K562 (cell line): ENCODE measurements around the gene WDR46. TPM values are rescaled to one million over a fixed set of nuclear protein-coding genes. Genes with fewer than 3 reads are reported as not detected.
A peak's percentile ranks its signal among the peaks of the same experiment; 100 is the strongest.

ENCODE experiments used
- ARID4B ChIP-seq: sonication (generic); formaldehyde crosslinking; IDR thresholded peaks from 2 replicates; pipeline ENCODE4 v1.8.0; 2022; ENCODE audit warnings: mild to moderate bottlenecking, missing genetic modification reagents
- CEBPB ChIP-seq: fragments of 450-650 bp; IDR thresholded peaks from 2 replicates; pipeline ENCODE4 v1.6.1; 2016; ENCODE audit warnings: missing genetic modification characterization, missing compliant biosample characterization
- FOXJ2 ChIP-seq: fragments of 200-800 bp; sonication (Bioruptor generic); IDR thresholded peaks from 2 replicates; pipeline ENCODE4 v1.6.1; 2016; ENCODE audit warnings: missing genetic modification characterization, missing compliant biosample characterization
- FUS ChIP-seq: fragments of 200-400 bp; formaldehyde crosslinking; optimal IDR thresholded peaks from 2 replicates; pipeline ENCODE3; 2017; ENCODE audit warnings: low read depth, low read length
- HNRNPUL1 ChIP-seq: fragments of 200-400 bp; formaldehyde crosslinking; IDR thresholded peaks from 2 replicates; pipeline ENCODE4 v1.6.1; 2017; ENCODE audit warnings: low read length
- RBFOX2 ChIP-seq: fragments of 200-400 bp; formaldehyde crosslinking; IDR thresholded peaks from 2 replicates; pipeline ENCODE4 v1.6.1; 2017; ENCODE audit warnings: low read depth, mild to moderate bottlenecking, low read length, moderate library complexity
- RREB1 ChIP-seq: fragments of 250-450 bp; sonication (Bioruptor Pico); IDR thresholded peaks from 2 replicates; pipeline ENCODE4 v1.4.0; 2020
- SMARCB1 ChIP-seq: IDR thresholded peaks from 2 replicates; pipeline ENCODE4 v1.6.1; 2011; ENCODE audit warnings: improper control_type of control experiment, low read depth; ENCODE audit not compliant: insufficient read length
- UBTF ChIP-seq, 2 experiments: IDR thresholded peaks; 2 replicates each; pipeline ENCODE4 v1.6.1; 2012; ENCODE audit warnings: improper control_type of control experiment in 2 of 2, low read depth in 2 of 2, low read length in 2 of 2, borderline replicate concordance in 1 of 2
- ZNF133 ChIP-seq: fragments of 250-450 bp; sonication (Bioruptor Pico); IDR thresholded peaks from 2 replicates; pipeline ENCODE4 v1.4.0; 2020; ENCODE audit warnings: mild to moderate bottlenecking
- ZNF280B ChIP-seq: fragments of 250-450 bp; sonication (Bioruptor Pico); IDR thresholded peaks from 2 replicates; pipeline ENCODE4 v1.5.1; 2021; ENCODE audit warnings: mild to moderate bottlenecking
- ZNF561 ChIP-seq: fragments of 450-650 bp; formaldehyde crosslinking; conservative IDR thresholded peaks from 2 replicates; pipeline ENCODE4 v1.4.0; 2020; ENCODE audit warnings: mild to moderate bottlenecking, moderate library complexity
- polyA plus RNA-seq, 8 experiments: library from polyadenylated mRNA; depleted of rRNA in 4 of 8; stranded (reverse) in 5 of 8; unstranded in 3 of 8; fragments of >200 nt; fragmentation: Nextera tagmentation in 2 of 8; fragmentation: Illumina TruSeq in 1 of 8; extraction: Ambion mirVana in 2 of 8; extraction: Trizol in 1 of 8; gene quantifications; 2 replicates each; pipeline versions ENCODE4 v1.2.1 to v1.2.3, GENCODE V29; 2011 to 2014; ENCODE audit warnings: inconsistent platforms in 1 of 8, missing spikeins in 1 of 8
- total RNA-seq, 7 experiments: library from RNA; depleted of rRNA in 6 of 7; stranded (reverse); fragments of >200 nt in 6 of 7; fragmentation: Illumina TruSeq in 2 of 7; extraction: Trizol in 2 of 7; gene quantifications; 2 replicates each; pipeline versions ENCODE4 v1.2.1 to v1.2.3, GENCODE V29; 2011 to 2021; ENCODE audit warnings: low replicate concordance in 1 of 7

The WDR46 gene
- total and polyA plus RNA-seq, 9 of the 15 experiments (the other 6 are each of a cell fraction or from before 2014, with no cell fraction given): 8.9 to 146 (median 93.1) TPM

- no peak for TF ChIP-seq RREB1
- TF ChIP-seq SMARCB1: no peak
- no peak for TF ChIP-seq UBTF (IDR thresholded peaks at IDR 0.05; ENCODE audit: borderline replicate concordance in 1 of 2, low read depth in 2 of 2, low read length in 2 of 2)
- no peak for TF ChIP-seq ZNF561 (CRISPR knock-in tag)
- TF ChIP-seq HNRNPUL1: no peak
- peak; percentile 53 for TF ChIP-seq RBFOX2
- TF ChIP-seq ZNF133: no peak
- TF ChIP-seq FOXJ2 (tag): no peak
- no peak for TF ChIP-seq CEBPB (tag)
- TF ChIP-seq ZNF280B (CRISPR knock-in tag): no peak
- peak; percentile 52; the same call in 1 of the 2 replicates for TF ChIP-seq ARID4B (CRISPR knock-in tag)
- no peak for TF ChIP-seq FUS
Observed at GRCh38 chr6:33312361-33313104, 23.5 kb upstream of the WDR46 start (continued).
